PFSK-1 (cell line): ENCODE results near the gene RMP24.

Experiments used
- POLR2AphosphoS5 ChIP-seq: IDR thresholded peaks from 2 replicates; pipeline ENCODE4 v1.6.1; 2012; ENCODE audit warnings: low read depth, mild to moderate bottlenecking, control low read depth, low read length, moderate library complexity
- TAF1 ChIP-seq: IDR thresholded peaks from 2 replicates; pipeline ENCODE4 v1.6.1; 2012; ENCODE audit warnings: low read length, control low read depth, borderline replicate concordance; ENCODE audit not compliant: insufficient read depth
- TF ChIP-seq, protein P1 (sequence below), 2 experiments: IDR thresholded peaks; 2 replicates each; pipeline versions ENCODE4 v1.6.1 to v1.8.0; 2011 to 2012; ENCODE audit warnings: low read depth in 2 of 2, low read length in 2 of 2, control low read depth in 1 of 2, inconsistent platforms in 1 of 2, mild to moderate bottlenecking in 1 of 2, moderate library complexity in 1 of 2; ENCODE audit not compliant: insufficient read depth in 1 of 2

DNA sequence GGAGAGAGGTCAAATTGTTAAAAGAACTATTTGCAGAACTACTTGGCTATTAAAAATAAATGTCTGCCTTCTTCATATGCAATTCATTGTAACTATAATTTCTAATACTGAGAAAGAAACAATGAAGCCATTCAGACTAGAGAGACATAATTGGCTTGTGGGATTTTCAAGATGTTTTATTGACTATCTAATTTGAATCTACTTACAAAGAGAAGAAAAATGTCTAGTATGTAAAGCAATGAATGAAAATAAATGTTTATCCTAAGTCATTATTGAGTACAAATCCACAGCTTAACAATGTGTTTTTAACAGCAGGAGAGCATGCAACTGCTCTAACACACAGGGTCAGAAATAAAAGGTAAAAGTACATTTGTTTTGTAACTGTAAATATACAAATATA lies 19.2 kb downstream of the RMP24 start:
- TF ChIP-seq, protein P1, sequence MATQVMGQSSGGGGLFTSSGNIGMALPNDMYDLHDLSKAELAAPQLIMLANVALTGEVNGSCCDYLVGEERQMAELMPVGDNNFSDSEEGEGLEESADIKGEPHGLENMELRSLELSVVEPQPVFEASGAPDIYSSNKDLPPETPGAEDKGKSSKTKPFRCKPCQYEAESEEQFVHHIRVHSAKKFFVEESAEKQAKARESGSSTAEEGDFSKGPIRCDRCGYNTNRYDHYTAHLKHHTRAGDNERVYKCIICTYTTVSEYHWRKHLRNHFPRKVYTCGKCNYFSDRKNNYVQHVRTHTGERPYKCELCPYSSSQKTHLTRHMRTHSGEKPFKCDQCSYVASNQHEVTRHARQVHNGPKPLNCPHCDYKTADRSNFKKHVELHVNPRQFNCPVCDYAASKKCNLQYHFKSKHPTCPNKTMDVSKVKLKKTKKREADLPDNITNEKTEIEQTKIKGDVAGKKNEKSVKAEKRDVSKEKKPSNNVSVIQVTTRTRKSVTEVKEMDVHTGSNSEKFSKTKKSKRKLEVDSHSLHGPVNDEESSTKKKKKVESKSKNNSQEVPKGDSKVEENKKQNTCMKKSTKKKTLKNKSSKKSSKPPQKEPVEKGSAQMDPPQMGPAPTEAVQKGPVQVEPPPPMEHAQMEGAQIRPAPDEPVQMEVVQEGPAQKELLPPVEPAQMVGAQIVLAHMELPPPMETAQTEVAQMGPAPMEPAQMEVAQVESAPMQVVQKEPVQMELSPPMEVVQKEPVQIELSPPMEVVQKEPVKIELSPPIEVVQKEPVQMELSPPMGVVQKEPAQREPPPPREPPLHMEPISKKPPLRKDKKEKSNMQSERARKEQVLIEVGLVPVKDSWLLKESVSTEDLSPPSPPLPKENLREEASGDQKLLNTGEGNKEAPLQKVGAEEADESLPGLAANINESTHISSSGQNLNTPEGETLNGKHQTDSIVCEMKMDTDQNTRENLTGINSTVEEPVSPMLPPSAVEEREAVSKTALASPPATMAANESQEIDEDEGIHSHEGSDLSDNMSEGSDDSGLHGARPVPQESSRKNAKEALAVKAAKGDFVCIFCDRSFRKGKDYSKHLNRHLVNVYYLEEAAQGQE (IDR thresholded peaks at IDR 0.05; ENCODE audit: insufficient read depth in 1 of 2, low read depth in 2 of 2, low read length in 2 of 2): no peak
- TF ChIP-seq POLR2AphosphoS5: no peak
- no peak for TF ChIP-seq TAF1
